TTC549 (cell line): ENCODE measurements around the gene PDE3A.

Experiments used
- FAIRE-seq: peaks from 2 replicates; lab custom pipeline; 2012; peaks lifted over from hg19 to GRCh38; lab: Jason Lieb, UNC

Gene PDE3A

GRCh38 chr12:20716985-20717384 is 348.6 kb downstream of the PDE3A start:
- no peak for FAIRE-seq

- no peak for FAIRE-seq
Measured at GRCh38 chr12:20718294-20718693, 350.0 kb downstream of the PDE3A start.

GRCh38 chr12:20722142-20722541 is 353.8 kb downstream of the PDE3A start:
- no peak for FAIRE-seq

GRCh38 chr12:20731274-20731673 is 362.9 kb downstream of the PDE3A start:
- no peak for FAIRE-seq
